Fibroblast of skin of abdomen (primary cell): ENCODE measurements around the gene BACE2.
"Not testable (repeated sequence)": the region's sequence is repeated elsewhere in the genome, so short reads cannot be mapped to it uniquely, and the experiment has no call there.

Source experiments
- DNase-seq: peaks from one replicate; pipeline ENCODE4 v3.0.0-alpha.2; 2013

Gene BACE2

GRCh38 chr21:41186755-41187536 lies 19.0 kb downstream of the BACE2 start:
- DNase-seq: no peak

GRCh38 chr21:41187537-41188025 lies 19.6 kb downstream of the BACE2 start:
- DNase-seq: no peak

- DNase-seq: no peak
Observed at GRCh38 chr21:41188486-41189149, 20.7 kb downstream of the BACE2 start.

- no peak for DNase-seq
Observed at GRCh38 chr21:41189150-41189745, 21.3 kb downstream of the BACE2 start.

GRCh38 chr21:41192552-41192951 lies 24.6 kb downstream of the BACE2 start:
- not testable (repeated sequence) for DNase-seq

GRCh38 chr21:41195311-41195710 lies 27.4 kb downstream of the BACE2 start:
- no peak for DNase-seq

GRCh38 chr21:41196993-41197392 lies 29.0 kb downstream of the BACE2 start:
- DNase-seq: no peak

- DNase-seq: no peak
Observed at GRCh38 chr21:41197582-41197981, 29.6 kb downstream of the BACE2 start.

GRCh38 chr21:41198647-41199046 lies 30.7 kb downstream of the BACE2 start:
- DNase-seq: not testable (repeated sequence)

- no peak for DNase-seq
Observed at GRCh38 chr21:41199123-41199522, 31.2 kb downstream of the BACE2 start.

- no peak for DNase-seq
Observed at GRCh38 chr21:41199588-41199987, 31.6 kb downstream of the BACE2 start.

GRCh38 chr21:41201385-41201784 lies 33.4 kb downstream of the BACE2 start:
- DNase-seq: no peak

- DNase-seq: no peak
Observed at GRCh38 chr21:41204736-41205135, 36.8 kb downstream of the BACE2 start.

GRCh38 chr21:41207401-41208375 lies 39.7 kb downstream of the BACE2 start:
- peak; percentile 67 for DNase-seq

- no peak for DNase-seq
Observed at GRCh38 chr21:41208376-41208763, 40.4 kb downstream of the BACE2 start.

GRCh38 chr21:41209016-41209619 lies 41.2 kb downstream of the BACE2 start:
- DNase-seq: no peak

GRCh38 chr21:41210426-41211059 lies 42.6 kb downstream of the BACE2 start:
- no peak for DNase-seq

- no peak for DNase-seq
Observed at GRCh38 chr21:41211060-41211805, 43.3 kb downstream of the BACE2 start.

- no peak for DNase-seq
Observed at GRCh38 chr21:41213021-41213420, 45.1 kb downstream of the BACE2 start.

GRCh38 chr21:41215856-41216408 lies 48.0 kb downstream of the BACE2 start:
- DNase-seq: no peak
